HG03135 (cell line): ENCODE data around the gene HACD4.
"Not testable (repeated sequence)": the region's sequence is repeated elsewhere in the genome, so short reads cannot be mapped to it uniquely, and the experiment has no call there.

Experiments used
- ATAC-seq: cut with Tn5 transposase; IDR thresholded peaks from one replicate; pipeline ENCODE4 v1.9.1; 2021; ENCODE audit warnings: mild to moderate bottlenecking, moderate library complexity; ENCODE audit not compliant: unreplicated experiment

Gene HACD4

GRCh38 chr9:21016701-21017491 lies 14.5 kb downstream of the HACD4 start:
- ATAC-seq: no peak

DNA sequence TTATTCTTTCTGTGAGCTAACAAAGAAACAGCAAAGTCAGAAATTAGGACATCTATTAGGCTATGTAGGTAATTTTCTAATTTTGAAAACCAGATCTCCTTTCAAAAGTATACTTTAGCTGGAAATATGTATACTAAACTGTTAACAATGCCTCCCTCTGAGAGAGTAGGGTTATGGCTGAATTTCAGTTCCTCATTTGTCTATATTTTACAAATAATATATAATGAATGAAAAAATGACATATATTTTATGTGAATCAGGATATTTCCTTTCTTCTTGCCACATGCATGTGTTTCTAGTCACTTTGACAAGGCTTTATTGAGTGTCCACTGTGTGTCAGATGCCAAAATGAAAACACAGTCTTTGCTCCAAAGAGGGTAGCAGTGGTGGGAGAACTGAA lies 15.4 kb downstream of the HACD4 start:
- ATAC-seq: no peak

DNA sequence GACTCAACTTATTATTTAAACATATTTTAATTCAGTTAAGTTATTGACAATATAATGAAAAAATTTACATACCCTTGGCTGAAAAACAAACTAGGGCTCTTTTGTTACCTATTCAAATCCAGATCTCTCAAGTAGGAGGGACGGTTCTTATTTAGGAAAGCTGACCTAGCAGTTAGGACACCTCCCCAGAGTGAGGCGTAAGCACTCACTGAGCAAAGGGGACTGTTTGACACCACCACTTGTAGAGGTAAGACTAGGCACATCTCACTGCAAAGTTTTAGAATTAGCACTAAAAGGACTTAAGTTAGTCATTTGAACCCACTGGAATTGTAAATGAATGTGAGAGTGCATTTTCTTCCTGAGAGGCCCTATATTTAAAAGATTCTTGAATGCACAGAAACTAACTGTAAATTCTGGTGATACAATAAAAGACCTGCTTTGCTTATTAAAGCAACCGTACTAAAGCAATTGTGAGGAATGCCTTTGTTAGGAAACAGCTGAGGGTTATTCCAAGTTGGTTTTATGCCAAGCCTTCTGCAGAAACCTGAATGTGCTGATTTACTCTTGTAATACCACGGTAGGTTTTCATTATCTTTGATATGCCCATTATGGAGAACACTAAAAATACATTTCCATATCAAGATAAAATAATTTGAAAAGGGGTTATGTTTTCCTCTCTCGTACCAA lies 16.2 kb downstream of the HACD4 start:
- no peak for ATAC-seq

DNA sequence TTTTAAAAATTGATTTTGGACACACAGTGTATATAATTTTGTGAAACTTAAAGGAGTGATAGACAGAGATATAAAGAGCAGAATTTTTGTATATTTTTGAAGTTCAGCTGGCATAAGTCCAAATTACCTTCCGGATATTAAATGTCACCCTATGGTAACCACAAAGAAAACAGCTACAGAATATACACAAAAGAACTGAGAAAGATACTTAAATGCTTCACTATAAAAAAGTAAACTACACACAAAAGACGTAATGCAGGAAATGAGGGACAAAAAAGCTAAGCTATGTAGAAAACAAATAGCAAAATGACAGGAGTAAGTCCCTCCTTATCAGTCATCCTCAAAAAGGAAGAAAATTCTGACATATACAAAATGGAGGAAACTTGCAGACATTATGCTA lies 29.4 kb downstream of the HACD4 start:
- no peak for ATAC-seq

- no peak for ATAC-seq
Observed at GRCh38 chr9:21001581-21001980, 29.9 kb downstream of the HACD4 start.

- peak; percentile 70 for ATAC-seq
Observed at GRCh38 chr9:20997503-20998076, 33.9 kb downstream of the HACD4 start.

GRCh38 chr9:20996809-20997208 lies 34.6 kb downstream of the HACD4 start:
- peak; percentile 70 for ATAC-seq

DNA sequence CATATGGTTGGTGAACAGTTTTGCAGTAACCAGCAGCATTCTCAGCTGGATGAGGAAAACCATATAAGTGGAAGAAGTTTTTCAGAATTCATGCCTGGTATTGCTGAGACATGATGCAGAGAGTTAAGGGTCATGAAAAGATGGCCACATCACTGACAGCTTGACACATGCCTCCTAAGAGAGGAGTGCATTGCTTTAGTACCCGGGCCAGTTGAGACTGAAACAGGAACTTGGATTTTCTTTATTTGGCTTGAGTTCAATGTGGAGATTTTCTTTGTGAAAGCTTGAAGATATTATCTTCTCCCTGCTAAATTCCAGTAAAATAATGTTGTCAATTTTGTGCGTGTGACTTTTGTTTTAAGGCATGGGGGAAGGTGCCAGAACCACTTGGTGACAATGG lies 35.8 kb downstream of the HACD4 start:
- no peak for ATAC-seq

GRCh38 chr9:20994486-20994885 lies 37.0 kb downstream of the HACD4 start:
- ATAC-seq: no peak

GRCh38 chr9:20990867-20991266 lies 40.6 kb downstream of the HACD4 start:
- no peak for ATAC-seq

DNA sequence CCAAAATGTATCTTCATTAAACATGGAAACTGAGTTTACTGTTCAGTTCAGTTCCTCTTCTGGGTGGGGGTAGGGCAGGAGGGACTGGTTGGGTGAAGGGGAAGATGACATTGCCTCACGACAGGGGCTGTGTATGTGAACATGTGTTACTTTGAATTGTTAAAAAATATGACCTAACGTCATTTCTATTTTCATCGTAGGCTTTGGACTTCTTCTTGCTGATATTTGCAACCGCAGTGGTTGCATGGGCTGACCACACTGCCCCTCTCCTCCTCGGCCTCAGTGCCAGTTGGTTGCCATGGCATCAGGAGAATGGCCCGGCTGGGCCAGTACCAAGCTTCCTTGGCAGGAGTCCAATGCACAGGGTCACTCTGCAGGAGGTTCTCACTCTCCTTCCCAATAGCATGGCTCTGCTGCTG lies 41.5 kb downstream of the HACD4 start:
- ATAC-seq: no peak

- no peak for ATAC-seq
Observed at GRCh38 chr9:20988671-20989315, 42.6 kb downstream of the HACD4 start.

DNA sequence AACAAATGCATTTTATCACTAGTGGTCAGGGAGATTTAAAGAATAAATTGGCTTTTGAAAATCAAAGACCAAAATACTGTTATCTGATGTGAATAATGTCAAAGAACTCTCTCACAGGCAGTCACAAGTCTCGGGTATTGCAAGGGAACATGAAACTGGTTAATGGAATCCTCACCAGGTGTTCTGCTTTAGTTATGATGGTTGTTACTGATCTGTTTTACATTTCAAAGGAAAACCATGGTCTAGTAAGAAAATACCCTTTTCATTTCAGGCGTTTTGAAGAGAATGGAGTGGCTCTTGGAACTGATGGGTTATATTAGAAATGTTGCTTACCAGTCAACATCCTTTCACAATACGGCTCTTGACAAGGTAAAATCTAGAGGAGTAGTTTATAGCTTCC lies 43.4 kb downstream of the HACD4 start:
- ATAC-seq: no peak

- ATAC-seq: no peak
Observed at GRCh38 chr9:20987521-20987920, 43.9 kb downstream of the HACD4 start.

- no peak for ATAC-seq
Observed at GRCh38 chr9:20985851-20986600, 45.4 kb downstream of the HACD4 start.

GRCh38 chr9:20984506-20984905 lies 46.9 kb downstream of the HACD4 start:
- ATAC-seq: no peak

GRCh38 chr9:20981486-20981885 lies 50.0 kb downstream of the HACD4 start:
- no peak for ATAC-seq

- peak; percentile 81 for ATAC-seq
Observed at GRCh38 chr9:20980832-20981455, 50.5 kb downstream of the HACD4 start.

DNA sequence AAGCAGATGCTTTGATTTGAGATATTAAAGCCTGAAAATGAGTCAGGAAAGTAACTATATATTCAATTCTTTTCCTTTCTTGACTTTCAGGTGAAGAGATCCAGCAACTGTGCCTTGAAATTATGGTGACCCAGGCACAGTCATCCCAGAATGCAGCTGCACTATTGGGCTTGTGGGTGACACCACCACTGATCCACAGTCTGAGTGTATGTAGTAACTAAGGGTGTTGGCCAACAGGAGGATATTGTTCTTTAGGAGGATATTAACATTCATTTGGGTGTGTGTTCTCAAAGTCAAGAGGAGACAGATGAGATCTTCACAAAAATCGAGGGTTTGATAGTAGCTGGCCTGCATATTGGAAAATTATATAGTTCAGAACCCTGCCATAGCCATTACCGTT lies 53.2 kb downstream of the HACD4 start:
- no peak for ATAC-seq

- not testable (repeated sequence) for ATAC-seq
Observed at GRCh38 chr9:20974191-20974938, 57.1 kb downstream of the HACD4 start.
